NB4 (cell line): ENCODE measurements around the gene ZNF324.
"Not testable (repeated sequence)": the region's sequence is repeated elsewhere in the genome, so short reads cannot be mapped to it uniquely, and the experiment has no call there.

Source experiments
- POLR2A ChIP-seq: IDR thresholded peaks from 2 replicates; pipeline ENCODE4 v1.6.1; 2011; ENCODE audit warnings: mild to moderate bottlenecking; ENCODE audit not compliant: insufficient read length; ENCODE audit errors: extremely low read depth
- TF ChIP-seq, protein P1 (sequence below): IDR thresholded peaks from one replicate; pipeline ENCODE4 v1.5.1; 2012; ENCODE audit warnings: low read depth, low read length

DNA sequence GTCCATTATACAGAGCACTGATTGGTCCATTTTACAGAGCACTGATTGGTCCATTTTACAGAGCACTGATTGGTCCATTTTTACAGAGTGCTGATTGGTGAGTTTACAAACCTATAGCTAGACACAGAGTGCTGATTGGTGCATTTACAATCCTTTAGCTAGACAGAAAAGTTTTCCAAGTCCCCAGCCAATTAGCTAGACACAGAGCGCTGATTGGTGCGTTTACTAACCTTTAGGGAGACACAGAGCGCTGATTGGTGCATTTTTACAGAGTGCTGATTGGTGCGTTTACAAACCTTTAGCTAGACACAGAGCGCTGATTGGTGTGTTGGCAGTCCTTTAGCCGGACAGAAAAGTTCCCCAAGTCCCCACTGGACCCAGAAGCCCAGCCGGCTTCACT lies 23.9 kb upstream of the ZNF324 start:
- TF ChIP-seq, protein P1, sequence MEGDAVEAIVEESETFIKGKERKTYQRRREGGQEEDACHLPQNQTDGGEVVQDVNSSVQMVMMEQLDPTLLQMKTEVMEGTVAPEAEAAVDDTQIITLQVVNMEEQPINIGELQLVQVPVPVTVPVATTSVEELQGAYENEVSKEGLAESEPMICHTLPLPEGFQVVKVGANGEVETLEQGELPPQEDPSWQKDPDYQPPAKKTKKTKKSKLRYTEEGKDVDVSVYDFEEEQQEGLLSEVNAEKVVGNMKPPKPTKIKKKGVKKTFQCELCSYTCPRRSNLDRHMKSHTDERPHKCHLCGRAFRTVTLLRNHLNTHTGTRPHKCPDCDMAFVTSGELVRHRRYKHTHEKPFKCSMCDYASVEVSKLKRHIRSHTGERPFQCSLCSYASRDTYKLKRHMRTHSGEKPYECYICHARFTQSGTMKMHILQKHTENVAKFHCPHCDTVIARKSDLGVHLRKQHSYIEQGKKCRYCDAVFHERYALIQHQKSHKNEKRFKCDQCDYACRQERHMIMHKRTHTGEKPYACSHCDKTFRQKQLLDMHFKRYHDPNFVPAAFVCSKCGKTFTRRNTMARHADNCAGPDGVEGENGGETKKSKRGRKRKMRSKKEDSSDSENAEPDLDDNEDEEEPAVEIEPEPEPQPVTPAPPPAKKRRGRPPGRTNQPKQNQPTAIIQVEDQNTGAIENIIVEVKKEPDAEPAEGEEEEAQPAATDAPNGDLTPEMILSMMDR, result not testable (repeated sequence)
- not testable (repeated sequence) for TF ChIP-seq POLR2A
